Progenitor cell of endocrine pancreas (in vitro differentiated cells): ENCODE data around the gene DLEC1. TPM values are rescaled to one million over a fixed set of nuclear protein-coding genes. Genes with fewer than 3 reads are reported as not detected.
"Not testable (repeated sequence)": the region's sequence is repeated elsewhere in the genome, so short reads cannot be mapped to it uniquely, and the experiment has no call there.

Experiments used
- DNase-seq: peaks from one replicate; pipeline ENCODE4 v3.0.0; 2021; ENCODE audit warnings: low spot score; ENCODE audit not compliant: unreplicated experiment
- H3K27ac Mint-ChIP-seq: 2 replicates; pipeline ENCODE4 v1.8.0; 2021; ENCODE audit warnings: mild to moderate bottlenecking, moderate library complexity, mixed read lengths
- H3K27me3 Mint-ChIP-seq: 2 replicates; pipeline ENCODE4 v1.8.0; 2021; ENCODE audit warnings: mixed read lengths
- H3K36me3 Mint-ChIP-seq: 2 replicates; pipeline ENCODE4 v1.8.0; 2022; ENCODE audit warnings: mixed read lengths; ENCODE audit not compliant: insufficient read depth
- H3K4me1 Mint-ChIP-seq: 2 replicates; pipeline ENCODE4 v1.8.0; 2021; ENCODE audit warnings: low read depth, mixed read lengths
- H3K4me3 Mint-ChIP-seq: 2 replicates; pipeline ENCODE4 v1.8.0; 2021; ENCODE audit warnings: low read depth, mild to moderate bottlenecking, moderate library complexity, mixed read lengths
- H3K9me3 Mint-ChIP-seq: 2 replicates; pipeline ENCODE4 v1.8.0; 2021; ENCODE audit warnings: low read depth, mixed read lengths
- CTCF ChIP-seq: fragments of 200-600 bp; sonication (generic); IDR thresholded peaks from one replicate; pipeline ENCODE4 v1.5.0; 2021; ENCODE audit warnings: antibody characterized with exemption, mild to moderate bottlenecking; ENCODE audit not compliant: unreplicated experiment
- total RNA-seq: library from RNA; stranded (reverse); gene quantifications from 2 replicates; pipeline ENCODE4 v1.2.1, GENCODE V29; 2021

Gene DLEC1
- total RNA-seq, 1 donor from 2014 or later: 1.3 TPM

- DNase-seq: no peak
- H3K4me1 Mint-ChIP-seq: no peaks in the 10 kb centered on the region
- no peak for TF ChIP-seq CTCF
- peaks cover 15% of the 10 kb centered on the region for H3K9me3 Mint-ChIP-seq
- peaks cover 12% of the 10 kb centered on the region for H3K36me3 Mint-ChIP-seq
- H3K27ac Mint-ChIP-seq: peak overlapping the region; percentile 98
- no peak overlapping the region for H3K4me3 Mint-ChIP-seq
- peaks cover 8% of the 10 kb centered on the region for H3K27me3 Mint-ChIP-seq
Observed at GRCh38 chr3:38083871-38084333, 44.9 kb downstream of the DLEC1 start.

- TF ChIP-seq CTCF: no peak
- H3K36me3 Mint-ChIP-seq: peaks cover 12% of the 10 kb centered on the region
- peak overlapping the region; percentile 98 for H3K27ac Mint-ChIP-seq
- peaks cover 15% of the 10 kb centered on the region for H3K9me3 Mint-ChIP-seq
- no peak for DNase-seq
- peaks cover 7% of the 10 kb centered on the region for H3K27me3 Mint-ChIP-seq
- no peaks in the 10 kb centered on the region for H3K4me1 Mint-ChIP-seq
- H3K4me3 Mint-ChIP-seq: peak overlapping the region; percentile 43
Observed at GRCh38 chr3:38084334-38085310, 45.6 kb downstream of the DLEC1 start.

- H3K36me3 Mint-ChIP-seq: peaks cover 12% of the 10 kb centered on the region
- peak overlapping the region; percentile 98 for H3K27ac Mint-ChIP-seq
- no peak for DNase-seq
Observed at GRCh38 chr3:38085311-38085942, 46.4 kb downstream of the DLEC1 start.

GRCh38 chr3:38085943-38086324 lies 46.9 kb downstream of the DLEC1 start:
- peaks cover 11% of the 10 kb centered on the region for H3K36me3 Mint-ChIP-seq
- TF ChIP-seq CTCF: no peak
- no peaks in the 10 kb centered on the region for H3K4me1 Mint-ChIP-seq
- peaks cover 3% of the 10 kb centered on the region for H3K27me3 Mint-ChIP-seq
- DNase-seq: no peak
- peaks cover 12% of the 10 kb centered on the region for H3K9me3 Mint-ChIP-seq
- H3K27ac Mint-ChIP-seq: no peak overlapping the region
- no peak overlapping the region for H3K4me3 Mint-ChIP-seq

More at GRCh38 chr3:38085311-38085942, 46.4 kb downstream of the DLEC1 start:
- Mint-ChIP-seq H3K9me3 (peaks cover 13% of the 10 kb centered on the region), H3K27me3 (peaks cover 4% of the 10 kb centered on the region), H3K4me3 (no peak overlapping the region), H3K4me1 (no peaks in the 10 kb centered on the region)
- no peak for TF ChIP-seq CTCF

GRCh38 chr3:38086496-38086895 lies 47.5 kb downstream of the DLEC1 start:
- peaks cover 12% of the 10 kb centered on the region for H3K9me3 Mint-ChIP-seq
- H3K4me3 Mint-ChIP-seq: no peak overlapping the region
- peaks cover 11% of the 10 kb centered on the region for H3K36me3 Mint-ChIP-seq
- H3K4me1 Mint-ChIP-seq: no peaks in the 10 kb centered on the region
- H3K27ac Mint-ChIP-seq: no peak overlapping the region
- no peak for TF ChIP-seq CTCF
- no peak for DNase-seq
- H3K27me3 Mint-ChIP-seq: peaks cover 3% of the 10 kb centered on the region

GRCh38 chr3:38087278-38087677 lies 48.3 kb downstream of the DLEC1 start:
- H3K4me1 Mint-ChIP-seq, DNase-seq, H3K27ac Mint-ChIP-seq, H3K27me3 Mint-ChIP-seq, H3K4me3 Mint-ChIP-seq: not testable (repeated sequence)
- Mint-ChIP-seq H3K9me3 (peaks cover 12% of the 10 kb centered on the region), H3K36me3 (peaks cover 11% of the 10 kb centered on the region)
